ENCODE results near the gene MAP3K2. TPM values are rescaled to one million over a fixed set of nuclear protein-coding genes. Genes with fewer than 3 reads are reported as not detected.

Gene MAP3K2
- total and polyA plus RNA-seq, 10 of the 15 experiments (the other 5 are each of a cell fraction or from before 2014, with no cell fraction given): 2.7 to 39.6 (median 16.1) TPM

GRCh38 chr2:127401757-127402695 lies 14.3 kb upstream of the MAP3K2 start:
- H3K9me3 ChIP-seq (replicated peaks; ENCODE audit: control insufficient read depth, insufficient read depth, low read length): no peaks in the 10 kb centered on the region
- no peak overlapping the region for H2AFZ ChIP-seq (ENCODE audit: control insufficient read depth, low read depth, low read length)
- H3K4me1 ChIP-seq (ENCODE audit: control insufficient read depth, insufficient read depth, low read length): peaks cover 22% of the 10 kb centered on the region
- POLR2A ChIA-PET: interaction anchor here (1.9 kb wide), 1 partner anchor 13 kb away, joined by 7 read pairs; no protein-coding TSS in a partner anchor
- no peaks in the 10 kb centered on the region for H3K79me2 ChIP-seq (ENCODE audit: control insufficient read depth, insufficient read depth, low read length)
- TF ChIP-seq WRNIP1 (IDR thresholded peaks at IDR 0.05; ENCODE audit: borderline replicate concordance, low read depth, low read length) (no peak), SMAD1 (IDR thresholded peaks at IDR 0.05; ENCODE audit: low read depth, partially characterized antibody) (no peak), KDM1A (IDR thresholded peaks at IDR 0.05; ENCODE audit: borderline replicate concordance) (no peak), KAT2A (conservative IDR thresholded peaks at IDR 0.05; ENCODE audit: control insufficient read depth, low read depth, low read length) (no peak), CEBPZ (IDR thresholded peaks at IDR 0.05; ENCODE audit: low read depth, low read length) (no peak), STAT1 (conservative IDR thresholded peaks at IDR 0.05) (no peak), ZZZ3 (IDR thresholded peaks at IDR 0.05; ENCODE audit: control insufficient read depth, insufficient read length, low read depth) (no peak), EED (IDR thresholded peaks at IDR 0.05; ENCODE audit: low read depth) (no peak), ZSCAN29 (IDR thresholded peaks at IDR 0.05) (no peak), CHD4 (IDR thresholded peaks at IDR 0.05) (no peak), KLF5 (IDR thresholded peaks at IDR 0.05; ENCODE audit: partially characterized antibody) (no peak), RELA (IDR thresholded peaks at IDR 0.05; ENCODE audit: borderline replicate concordance, partially characterized antibody) (no peak), NFXL1 (IDR thresholded peaks at IDR 0.05; ENCODE audit: borderline replicate concordance) (no peak), STAT3 (IDR thresholded peaks at IDR 0.05; ENCODE audit: low read depth, low read length) (no peak), SMC3 (IDR thresholded peaks at IDR 0.05; ENCODE audit: borderline replicate concordance, low read length) (no peak), NFIC (IDR thresholded peaks at IDR 0.05; ENCODE audit: low read depth, low read length) (no peak), MYB (IDR thresholded peaks at IDR 0.05; ENCODE audit: borderline replicate concordance, low read depth, low read length) (no peak), POU2F2 (IDR thresholded peaks at IDR 0.05; ENCODE audit: borderline replicate concordance, low read depth, low read length) (no peak), TCF3 (IDR thresholded peaks at IDR 0.05; ENCODE audit: borderline replicate concordance, insufficient read depth, low read depth, low read length) (no peak), LARP7 (IDR thresholded peaks at IDR 0.05) (no peak)
- CTCF ChIA-PET: interaction anchor here (0.7 to 1.3 kb wide), 3 partner anchors 11 to 13 kb away, joined by 3 to 4 read pairs (median 3); no protein-coding TSS in a partner anchor
- WGBS (ENCODE audit: insufficient coverage, insufficient replicate concordance, low lambda C conversion rate, missing lambda C conversion rate): 34% methylated on average over 11 of the region's 11 CpGs
- H3K27ac ChIP-seq (ENCODE audit: control insufficient read depth, insufficient read depth): no peak overlapping the region
- no peaks in the 10 kb centered on the region for H3K27me3 ChIP-seq (replicated peaks in 1 of 2; ENCODE audit: control insufficient read depth in 2 of 2, insufficient read depth in 2 of 2, low read length in 1 of 2)
- no peak overlapping the region for H3K4me2 ChIP-seq (ENCODE audit: control insufficient read depth, insufficient read depth)
- in situ Hi-C loops (cut with MboI) (no loop called here), intact Hi-C loops (cut with micrococcal nuclease; ENCODE audit: unreplicated experiment) (no loop called here)
- SMC1A ChIA-PET (ENCODE audit: uncharacterized antibody, unreplicated experiment): interaction anchor here (1.0 to 1.6 kb wide), 3 partner anchors 12 to 15 kb away, joined by 3 to 4 read pairs (median 3); no protein-coding TSS in a partner anchor
- no peak for DNase-seq (ENCODE audit: low read depth, low spot score)
- RAD21 ChIA-PET (ENCODE audit: unreplicated experiment): no interaction called here
- BruUV-seq (replicated peaks): no TSS peak
- H4K20me1 ChIP-seq (ENCODE audit: control insufficient read depth, insufficient read depth): no peaks in the 10 kb centered on the region
- H3K9ac ChIP-seq (ENCODE audit: control insufficient read depth, insufficient read depth, low read length): no peak overlapping the region
- H3K4me3 ChIP-seq: no peak overlapping the region
- FAIRE-seq: no peak
- no peaks in the 10 kb centered on the region for H3K36me3 ChIP-seq (ENCODE audit: control insufficient read depth in 2 of 2, insufficient read depth in 2 of 2, low read length in 1 of 2)
- ATAC-seq: no peak
